HG02610 (cell line): ENCODE measurements around the gene RNF166.

Source experiments
- ATAC-seq: cut with Tn5 transposase; IDR thresholded peaks from one replicate; pipeline ENCODE4 v1.9.1; 2021; ENCODE audit warnings: mild to moderate bottlenecking, moderate library complexity; ENCODE audit not compliant: unreplicated experiment

The RNF166 gene, protein sequence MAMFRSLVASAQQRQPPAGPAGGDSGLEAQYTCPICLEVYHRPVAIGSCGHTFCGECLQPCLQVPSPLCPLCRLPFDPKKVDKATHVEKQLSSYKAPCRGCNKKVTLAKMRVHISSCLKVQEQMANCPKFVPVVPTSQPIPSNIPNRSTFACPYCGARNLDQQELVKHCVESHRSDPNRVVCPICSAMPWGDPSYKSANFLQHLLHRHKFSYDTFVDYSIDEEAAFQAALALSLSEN

DNA sequence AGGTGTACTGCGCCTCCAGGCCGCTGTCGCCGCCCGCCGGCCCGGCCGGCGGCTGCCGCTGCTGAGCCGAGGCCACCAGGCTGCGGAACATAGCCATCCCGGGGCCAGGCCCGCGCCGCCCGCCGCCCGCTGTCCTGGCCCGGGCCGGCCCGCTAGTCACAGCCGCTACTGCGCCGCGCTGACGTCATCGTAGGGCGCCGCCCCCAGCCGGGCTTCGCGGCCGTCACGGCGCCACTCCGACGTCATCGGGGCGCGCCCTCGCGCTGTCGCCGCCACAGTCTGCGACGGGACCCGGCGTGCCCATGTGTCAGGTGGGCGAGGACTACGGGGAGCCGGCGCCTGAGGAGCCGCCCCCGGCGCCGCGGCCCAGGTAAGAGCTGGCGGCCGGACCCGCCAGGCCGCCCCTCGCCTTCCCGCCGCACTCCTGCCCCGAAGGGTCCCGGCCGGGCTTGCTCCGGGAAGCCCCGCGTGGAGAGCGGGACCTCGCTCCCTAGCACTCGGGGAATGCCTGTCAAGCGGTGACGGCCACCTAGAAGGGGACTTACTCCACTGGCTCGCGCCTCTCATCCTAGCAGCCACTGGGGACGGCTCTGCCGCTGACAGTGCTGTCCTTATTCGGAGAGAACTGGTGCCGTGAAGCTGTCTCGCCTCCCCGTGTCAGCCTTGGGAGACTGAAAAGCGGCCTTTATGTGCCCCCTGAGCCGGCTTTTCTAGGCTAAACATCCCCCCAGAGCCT lies at the start of gene RNF166, which contains the start of gene CTU2:
RNF166 (minus strand) TSS at position 180 of the 736 bp plus-strand sequence; CDS start at position 97, 83 bp downstream.
CTU2 (plus strand) TSS at position 275 of the 736 bp plus-strand sequence; CDS start at position 303, 28 bp downstream.
- peak; percentile 69 for ATAC-seq

DNA sequence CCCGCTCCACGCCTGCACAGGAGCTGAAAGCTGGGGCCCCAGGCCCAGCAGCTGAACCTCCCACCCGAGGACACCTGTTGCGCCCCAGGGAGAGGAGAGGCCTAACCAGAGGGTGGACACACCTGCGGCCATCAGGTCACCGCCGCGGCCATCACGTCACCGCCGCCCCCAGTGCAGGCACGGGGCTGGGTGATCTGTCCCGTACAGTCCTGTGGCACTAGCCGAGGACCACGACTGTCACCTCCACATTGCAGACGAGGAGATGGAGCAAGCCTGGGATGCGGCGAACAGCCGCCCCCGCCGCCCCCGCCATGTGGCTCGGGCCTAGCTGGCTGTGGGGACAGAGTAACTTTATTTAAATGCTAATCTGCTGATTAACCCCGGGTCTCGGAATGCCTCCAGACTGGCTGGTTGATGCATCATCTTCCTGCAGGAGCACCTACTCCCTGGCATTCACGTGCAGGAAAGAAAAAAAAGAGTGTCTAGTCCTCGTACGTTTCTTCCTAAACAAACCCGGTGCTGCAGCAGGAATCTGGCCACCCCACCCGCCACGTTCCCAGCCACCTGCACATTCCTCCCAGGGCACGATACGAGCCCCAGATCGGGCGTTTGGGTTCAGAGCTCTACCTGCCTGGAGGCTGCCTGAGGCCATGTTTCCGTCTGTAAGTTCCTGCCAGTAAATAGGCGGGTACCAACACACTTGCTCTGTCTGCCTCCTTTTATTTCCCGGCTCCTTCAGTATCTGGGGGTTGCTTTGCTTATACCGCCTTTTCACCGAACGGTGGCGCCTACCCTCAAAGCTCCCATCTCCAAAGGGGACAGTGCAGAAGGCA lies 48.9 kb upstream of the RNF166 start:
- no peak for ATAC-seq

DNA sequence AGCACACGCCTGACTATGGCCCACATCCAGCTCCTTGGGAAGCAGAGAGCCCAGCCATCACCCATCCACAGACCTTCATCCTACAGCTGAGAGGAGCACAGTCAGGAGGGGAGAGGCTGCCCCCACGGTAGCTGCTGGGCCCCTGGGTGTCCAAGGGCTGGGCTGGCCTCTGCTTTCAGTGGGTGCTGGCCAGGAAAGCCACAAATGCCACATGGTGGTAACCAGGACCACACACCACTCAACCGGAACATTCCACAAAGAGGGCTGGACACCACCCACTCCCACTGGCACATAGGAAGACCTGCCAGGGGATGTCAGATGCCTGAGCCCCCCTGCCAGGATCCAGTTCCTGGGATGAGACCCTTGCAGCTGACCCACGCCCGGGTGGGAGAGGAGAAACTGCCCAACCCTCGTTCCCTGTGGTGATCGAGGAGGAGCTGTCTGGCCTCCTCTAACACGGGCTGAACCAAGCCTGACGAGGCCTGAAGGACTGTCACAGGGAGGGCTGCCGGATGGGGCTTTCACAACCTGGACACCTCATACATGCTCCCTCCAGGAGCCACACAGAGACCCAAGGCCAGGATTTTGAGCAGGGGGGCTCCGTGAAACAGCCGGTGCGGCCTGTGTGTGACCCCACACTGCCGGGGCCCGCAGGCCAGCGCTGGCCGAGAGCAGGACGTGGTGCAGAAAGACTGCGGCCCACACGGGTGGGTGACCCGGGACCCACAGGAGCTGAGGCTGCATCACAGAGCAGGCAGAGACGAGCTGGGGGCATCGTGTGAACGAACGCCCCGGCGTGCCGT lies 48.1 kb upstream of the RNF166 start:
- ATAC-seq, result no peak

DNA sequence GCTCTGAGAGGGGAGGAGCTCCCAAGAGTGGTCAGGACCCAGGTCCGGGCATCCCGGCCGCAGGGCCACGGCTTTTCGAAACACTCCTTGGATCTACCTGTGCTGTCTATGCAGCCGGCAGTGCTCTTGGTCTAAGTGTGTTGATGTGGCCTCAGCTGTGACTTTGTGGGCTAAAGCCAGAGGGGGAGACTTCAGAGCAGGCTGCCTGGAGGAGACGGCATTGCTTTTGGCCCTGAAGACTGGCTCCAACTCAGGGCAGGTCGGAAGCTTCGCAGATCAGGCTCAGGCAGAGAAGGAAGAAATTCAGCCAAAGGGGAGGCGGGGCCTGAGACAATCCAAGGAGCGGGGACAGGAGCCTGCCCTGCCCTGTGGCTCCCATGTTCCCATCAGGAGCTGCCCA lies 47.4 kb upstream of the RNF166 start:
- no peak for ATAC-seq

DNA sequence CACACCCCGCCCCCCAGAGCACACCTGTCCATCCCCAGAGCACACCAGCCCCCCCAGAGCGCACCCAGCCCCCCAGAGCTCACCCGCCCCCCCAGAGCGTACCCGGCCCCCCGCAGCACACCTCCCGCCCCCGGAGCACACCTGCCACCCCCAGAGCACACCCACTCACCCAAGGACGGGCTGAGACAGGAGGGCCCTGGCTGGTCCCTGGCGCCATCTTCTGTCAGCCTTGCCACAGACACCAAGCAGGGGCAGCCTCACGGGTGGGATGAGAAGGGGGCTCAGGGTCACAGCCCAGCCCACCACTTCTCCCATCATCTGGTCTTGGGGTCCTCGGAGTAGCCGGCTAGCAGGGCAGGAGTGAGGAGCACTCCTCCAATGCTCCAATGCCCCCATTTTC lies 47.0 kb upstream of the RNF166 start:
- no peak for ATAC-seq

DNA sequence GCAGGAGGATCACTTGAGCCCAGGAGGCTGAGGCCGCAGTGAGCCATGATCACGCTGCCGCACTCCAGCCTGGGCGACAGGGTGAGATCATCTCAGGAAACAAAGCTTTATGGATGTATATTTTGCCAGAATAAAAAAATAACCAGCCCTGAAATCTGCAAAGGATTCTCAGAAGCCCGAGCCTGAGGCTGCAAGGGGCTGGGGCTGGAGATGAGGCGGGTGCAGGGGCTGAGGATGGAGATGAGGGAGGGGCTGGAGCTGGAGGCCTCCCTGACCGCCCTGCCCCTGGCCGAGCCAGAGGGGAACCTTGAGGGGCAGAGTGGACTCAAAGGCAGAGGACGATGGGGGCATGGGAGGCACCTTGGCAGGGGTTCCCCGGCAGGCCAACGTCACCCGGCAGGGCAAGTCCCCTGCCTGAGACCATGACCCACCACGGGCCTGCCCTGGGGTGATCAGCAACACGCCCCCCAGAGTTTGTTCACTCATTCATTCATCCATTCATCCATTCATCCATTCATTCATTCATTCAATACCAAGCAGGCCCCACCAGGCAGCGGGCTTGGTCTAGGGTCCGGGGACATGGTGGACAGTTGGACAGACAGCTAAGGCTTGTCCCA lies 46.3 kb upstream of the RNF166 start:
- no peak for ATAC-seq

DNA sequence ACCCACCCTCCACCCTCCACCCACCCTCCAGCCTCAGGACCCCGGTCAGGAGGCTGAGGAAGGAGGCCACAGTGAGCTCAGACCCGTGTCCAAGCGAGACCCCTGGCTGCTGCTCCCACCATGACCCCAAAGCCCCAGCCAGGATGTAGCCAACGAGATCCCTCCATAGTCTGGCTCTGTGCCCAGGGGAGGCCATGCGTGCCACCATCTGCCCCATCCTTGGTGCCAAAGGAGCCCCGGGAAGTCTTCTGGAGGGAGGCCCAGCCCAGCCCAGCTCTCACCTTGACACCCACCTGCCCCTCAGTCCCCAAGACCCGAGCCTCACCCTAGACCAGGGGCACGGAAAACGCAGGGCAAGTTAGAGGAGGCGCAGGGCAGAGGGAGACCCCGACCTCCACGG lies 44.6 kb upstream of the RNF166 start:
- no peak for ATAC-seq

DNA sequence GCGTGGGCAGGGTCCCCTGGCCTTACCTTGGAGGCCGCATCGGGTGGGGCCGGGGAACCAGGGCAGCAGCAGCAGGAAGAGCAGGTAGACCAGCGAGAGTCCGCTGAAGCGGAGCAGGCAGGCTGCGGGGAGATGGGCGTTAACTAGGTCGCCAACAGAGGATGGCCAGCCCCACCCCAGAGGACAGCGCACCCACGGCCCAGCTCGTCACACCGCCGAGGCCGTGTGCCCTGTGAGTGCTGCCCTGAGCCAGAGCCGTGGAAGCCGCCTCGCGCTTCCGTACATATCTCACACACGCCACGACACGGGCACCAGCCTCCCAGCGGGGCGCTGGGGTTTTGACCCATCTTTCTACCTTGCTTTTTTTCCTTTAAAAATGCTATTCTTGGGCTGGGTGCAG lies 43.1 kb upstream of the RNF166 start:
- ATAC-seq, result no peak

DNA sequence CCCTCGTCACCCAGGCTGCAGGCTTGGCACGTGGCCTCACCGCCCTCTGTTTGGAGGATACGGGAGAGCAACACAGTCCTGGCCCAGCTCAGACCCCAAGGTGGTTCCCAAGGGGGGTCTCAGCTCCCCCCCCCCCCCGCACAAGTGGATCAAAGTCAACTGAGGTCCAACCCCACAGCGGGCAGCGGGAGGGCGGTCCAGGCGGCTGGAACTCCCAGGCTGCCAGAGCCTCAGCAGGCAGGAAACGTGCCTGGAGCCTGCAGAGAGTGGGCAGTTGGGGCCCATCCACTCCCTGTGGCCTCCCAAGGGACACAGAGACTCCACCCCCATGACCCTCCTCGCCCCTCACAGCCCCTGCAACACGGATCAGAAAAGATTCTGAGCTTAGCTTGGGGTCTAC lies 42.2 kb upstream of the RNF166 start:
- no peak for ATAC-seq

DNA sequence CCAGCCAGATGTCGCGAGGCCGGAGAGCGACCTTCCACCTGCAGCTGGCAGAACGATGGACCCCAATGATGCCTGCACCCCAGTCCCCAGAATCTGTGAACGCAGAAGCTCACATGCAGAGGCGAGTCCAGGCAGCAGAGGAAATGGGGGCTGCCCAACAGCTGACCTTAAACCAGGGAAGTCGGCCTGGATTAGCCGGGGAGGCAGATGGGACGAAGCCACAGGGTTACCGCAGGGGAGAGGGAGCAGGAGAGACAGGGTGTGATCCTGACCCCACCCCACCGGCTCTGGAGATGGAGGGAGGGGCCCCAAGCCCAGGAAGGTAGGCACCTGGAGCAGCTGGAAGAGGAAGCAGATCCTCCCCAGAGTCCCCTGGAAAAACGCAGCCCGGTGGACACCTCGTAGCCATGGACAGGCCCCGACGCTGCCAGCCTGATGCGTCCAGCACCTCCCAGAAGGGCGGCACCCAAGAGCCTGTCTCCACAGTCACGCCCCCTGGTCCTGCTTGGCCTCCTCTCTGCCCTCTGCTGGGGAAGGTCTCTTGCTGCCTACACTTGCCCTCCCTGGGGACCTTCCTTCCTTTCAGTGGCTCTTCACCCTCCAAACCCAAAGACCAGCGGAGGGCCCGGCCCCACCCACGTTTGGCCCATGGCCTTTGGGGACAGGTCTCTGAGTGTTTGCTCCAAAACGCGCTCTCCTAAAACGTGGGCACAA lies 41.5 kb upstream of the RNF166 start:
- ATAC-seq, result no peak

DNA sequence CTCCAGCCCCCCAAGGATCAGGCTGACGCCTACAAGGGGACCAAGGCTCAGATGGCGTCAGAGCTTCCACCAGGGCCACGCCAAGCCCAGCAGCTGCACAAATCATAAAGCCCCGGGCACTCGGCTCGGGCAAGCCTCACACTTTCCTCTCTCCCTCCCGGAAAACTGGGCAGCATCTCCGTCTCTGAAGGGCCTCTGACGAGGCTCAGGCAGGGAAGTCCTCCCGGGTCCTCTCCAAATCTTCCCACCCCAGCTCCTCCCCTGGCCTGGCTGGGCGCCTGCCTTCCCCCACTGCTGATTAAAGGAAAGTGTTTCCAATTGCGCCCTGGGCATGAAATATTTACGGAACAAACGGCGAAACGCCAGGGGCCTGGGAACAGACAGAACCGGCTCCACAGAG lies 40.3 kb upstream of the RNF166 start:
- ATAC-seq, result no peak

DNA sequence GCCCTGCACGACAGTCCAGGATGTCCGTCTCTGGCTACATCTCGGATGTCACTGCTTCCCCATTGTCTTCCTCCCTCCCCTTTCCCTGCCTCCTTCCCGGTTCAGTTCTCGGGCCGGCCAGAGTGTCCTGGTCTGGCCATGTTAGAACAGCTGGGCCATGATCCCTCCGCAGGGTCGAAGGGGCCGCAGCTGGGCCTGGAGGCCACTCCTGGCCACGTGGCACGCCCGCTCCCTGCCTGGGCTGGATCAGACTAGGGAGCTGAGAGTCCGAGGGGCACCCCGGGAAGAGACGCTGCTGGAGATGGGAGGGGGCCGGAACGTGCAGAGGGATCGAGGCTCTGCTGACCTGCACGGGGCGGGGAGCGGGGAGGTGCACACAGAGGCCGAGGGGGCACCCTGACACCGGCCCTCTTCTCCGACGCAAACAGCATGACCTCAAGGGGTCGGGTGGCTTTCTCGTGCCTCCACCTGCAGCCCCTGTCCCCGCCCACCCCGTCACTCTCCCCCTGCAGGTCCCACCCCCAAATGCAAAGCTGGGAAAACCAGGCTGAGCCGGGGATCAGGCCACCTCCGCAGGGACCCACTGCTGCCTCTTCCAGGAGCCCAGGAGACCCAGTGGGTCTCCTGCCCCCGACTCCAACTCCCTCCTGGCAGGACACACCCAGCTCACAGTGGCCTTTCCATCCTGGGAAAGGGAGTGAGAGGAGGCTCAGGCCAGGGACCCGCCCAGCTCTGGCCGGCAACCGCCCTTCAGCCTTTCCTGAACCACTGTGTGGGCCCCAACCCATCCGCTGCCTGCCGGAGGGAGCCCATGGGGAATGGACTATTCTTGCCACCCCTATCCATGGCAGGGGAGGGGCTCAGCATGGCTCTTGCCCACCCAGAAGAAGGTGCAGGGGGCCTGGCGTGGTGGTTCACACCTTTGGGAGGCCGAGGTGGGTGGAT lies 38.6 kb upstream of the RNF166 start:
- no peak for ATAC-seq

DNA sequence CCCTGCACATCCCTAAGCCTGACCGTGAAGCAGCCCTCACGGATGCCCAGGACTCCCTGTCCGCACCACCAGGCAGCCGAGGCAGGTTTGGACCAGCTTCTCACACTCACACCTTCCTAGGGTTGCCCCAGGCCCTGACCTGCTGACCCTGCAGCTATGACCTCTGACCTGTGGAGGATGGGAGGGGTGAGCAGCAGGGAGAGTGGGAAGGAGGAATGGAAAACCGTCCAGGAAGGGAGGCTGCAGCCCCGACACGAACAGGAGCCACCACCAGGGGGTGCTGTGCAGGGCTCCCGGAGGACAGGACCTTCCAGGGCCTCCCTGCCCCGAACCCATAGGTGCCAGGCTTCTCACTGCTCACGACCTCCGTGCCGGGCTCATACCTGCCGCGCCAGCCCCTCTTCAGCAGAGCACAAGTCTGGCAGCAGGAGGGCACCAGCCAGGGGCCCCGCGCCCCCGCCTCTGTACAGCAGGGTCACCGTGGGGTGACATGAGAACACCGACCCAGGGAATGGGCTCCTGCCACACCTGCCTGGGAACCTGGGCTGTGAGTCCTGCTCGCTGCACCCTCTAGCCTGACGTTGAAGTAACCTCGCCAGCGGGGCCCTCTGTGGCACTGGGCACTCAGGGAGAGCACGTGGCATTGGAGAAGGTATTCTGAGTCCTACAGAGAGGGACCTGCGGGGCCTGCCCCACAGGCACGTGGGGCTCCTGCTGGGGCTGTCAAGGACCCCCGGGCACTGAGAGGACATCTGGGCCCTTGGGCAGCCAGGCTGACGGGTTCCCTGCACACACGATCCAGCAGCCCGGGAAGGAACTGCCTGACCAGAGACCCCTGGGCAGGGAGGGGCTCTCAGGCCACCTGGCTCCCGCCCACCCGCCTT lies 37.7 kb upstream of the RNF166 start:
- ATAC-seq, result no peak

DNA sequence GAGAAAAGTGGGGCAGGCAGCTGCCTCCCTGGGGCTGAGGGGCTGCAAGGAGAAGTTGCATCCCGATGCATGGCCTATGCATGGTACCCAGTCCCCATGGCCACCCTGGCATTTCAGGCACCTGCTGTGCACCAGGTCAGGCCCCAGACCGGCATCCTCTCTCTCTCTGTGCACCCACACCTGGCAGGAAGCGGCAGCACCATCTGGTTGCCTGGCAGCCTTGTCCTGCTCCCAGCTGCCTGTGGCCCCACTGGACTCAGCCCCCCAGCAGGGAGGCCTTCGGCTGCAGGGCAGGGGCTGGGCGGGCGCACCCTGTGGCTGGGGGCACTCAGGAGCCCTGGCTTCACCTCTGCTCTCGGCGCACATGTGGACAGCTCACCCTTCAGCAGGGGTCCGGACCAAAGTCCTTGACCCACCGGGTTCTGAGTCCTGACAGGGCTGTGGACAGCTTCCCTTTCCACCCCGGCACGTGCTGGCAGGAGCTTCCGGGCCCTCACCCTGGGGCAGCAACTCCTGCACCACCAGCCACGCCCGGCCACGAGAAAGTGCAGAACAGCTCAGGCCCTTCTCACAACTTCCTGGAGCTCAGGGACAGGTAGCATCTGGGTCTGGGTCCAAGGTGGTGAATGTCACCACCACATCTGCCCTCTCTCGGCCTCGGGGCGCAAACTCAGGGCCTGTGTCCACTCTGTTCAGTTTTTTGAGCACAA lies 36.8 kb upstream of the RNF166 start:
- ATAC-seq, result no peak

DNA sequence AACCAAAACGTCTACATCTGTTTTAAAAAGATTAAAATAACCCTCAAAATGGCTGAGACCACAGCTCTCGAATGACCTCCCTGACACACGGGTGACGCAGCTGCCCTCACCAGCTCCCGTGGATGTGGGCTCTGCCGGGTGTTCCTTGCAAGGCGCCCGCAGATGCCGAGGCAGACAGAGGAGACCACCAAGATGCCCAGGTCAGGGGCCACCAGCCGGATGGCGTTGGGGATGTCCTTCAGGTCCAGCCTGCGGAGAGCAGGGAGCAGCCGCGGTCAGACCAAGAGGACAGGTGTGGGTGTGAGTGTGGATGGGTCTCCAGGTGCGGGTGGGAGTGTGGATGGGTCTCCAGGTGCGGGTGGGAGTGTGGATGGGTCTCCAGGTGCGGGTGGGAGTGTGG lies 35.2 kb upstream of the RNF166 start:
- no peak for ATAC-seq

DNA sequence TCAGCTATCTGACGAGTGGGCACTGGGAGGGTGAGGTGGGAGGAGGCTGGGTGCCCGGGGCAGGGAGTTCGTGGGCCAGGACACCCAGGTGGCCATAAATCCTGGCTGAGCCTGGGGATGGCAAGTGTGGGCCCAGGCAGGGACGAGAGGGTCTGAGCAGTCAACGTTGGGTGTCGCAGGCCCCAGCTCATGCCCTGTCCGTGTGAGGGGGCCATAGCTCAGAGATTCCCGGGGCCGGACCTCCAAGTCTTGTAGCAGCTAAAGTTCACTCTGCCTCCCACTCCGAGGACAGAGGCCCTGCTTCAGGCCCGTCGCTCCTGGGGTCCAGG lies 34.5 kb upstream of the RNF166 start:
- ATAC-seq, result no peak
